ENCODE data around the gene SHKBP1. TPM values are rescaled to one million over a fixed set of nuclear protein-coding genes. Genes with fewer than 3 reads are reported as not detected.

The SHKBP1 gene
- polyA plus RNA-seq, 1 experiment: 42.5 TPM

- Histone ChIP-seq H3K27ac (ENCODE audit: low read depth, low read length) (peak overlapping the region; percentile 54), H3K27me3 (ENCODE audit: control insufficient read depth, insufficient read depth, low read length) (no peaks in the 10 kb centered on the region), H3K9me3 (ENCODE audit: control insufficient read depth, insufficient read depth, low read length) (no peaks in the 10 kb centered on the region), H3K4me3 (ENCODE audit: low read depth, low read length) (no peak overlapping the region)
- no peak for DNase-seq (ENCODE audit: low read depth, low spot score)
- POLR2A ChIA-PET: interaction anchor here (0.6 to 0.7 kb wide), 2 partner anchors 22 to 76 kb away, joined by 3 to 4 read pairs; partner anchors contain the start of gene ITPKC
- CTCF ChIA-PET: no interaction called here
- TF ChIP-seq, protein P1, sequence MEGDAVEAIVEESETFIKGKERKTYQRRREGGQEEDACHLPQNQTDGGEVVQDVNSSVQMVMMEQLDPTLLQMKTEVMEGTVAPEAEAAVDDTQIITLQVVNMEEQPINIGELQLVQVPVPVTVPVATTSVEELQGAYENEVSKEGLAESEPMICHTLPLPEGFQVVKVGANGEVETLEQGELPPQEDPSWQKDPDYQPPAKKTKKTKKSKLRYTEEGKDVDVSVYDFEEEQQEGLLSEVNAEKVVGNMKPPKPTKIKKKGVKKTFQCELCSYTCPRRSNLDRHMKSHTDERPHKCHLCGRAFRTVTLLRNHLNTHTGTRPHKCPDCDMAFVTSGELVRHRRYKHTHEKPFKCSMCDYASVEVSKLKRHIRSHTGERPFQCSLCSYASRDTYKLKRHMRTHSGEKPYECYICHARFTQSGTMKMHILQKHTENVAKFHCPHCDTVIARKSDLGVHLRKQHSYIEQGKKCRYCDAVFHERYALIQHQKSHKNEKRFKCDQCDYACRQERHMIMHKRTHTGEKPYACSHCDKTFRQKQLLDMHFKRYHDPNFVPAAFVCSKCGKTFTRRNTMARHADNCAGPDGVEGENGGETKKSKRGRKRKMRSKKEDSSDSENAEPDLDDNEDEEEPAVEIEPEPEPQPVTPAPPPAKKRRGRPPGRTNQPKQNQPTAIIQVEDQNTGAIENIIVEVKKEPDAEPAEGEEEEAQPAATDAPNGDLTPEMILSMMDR (IDR thresholded peaks at IDR 0.05; ENCODE audit: low read depth, low read length): no peak
Observed at GRCh38 chr19:40640744-40641143, 64.1 kb downstream of the SHKBP1 start.

Other genes starting within 250 kb of the SHKBP1 start
- gene C19orf47, start 228.5 kb upstream of the SHKBP1 start, polyA plus RNA-seq (2011; rRNA removed): 15.9 and 16.9 TPM in 2 replicates
- 395 and 559 TPM in 2 replicates for gene PLD3, start 228.2 kb upstream of the SHKBP1 start, polyA plus RNA-seq (2011; rRNA removed)
- 0.09 and 0.11 TPM in 2 replicates for gene HIPK4, start 186.7 kb upstream of the SHKBP1 start, polyA plus RNA-seq (2011; rRNA removed)
- 1.8 and 1.9 TPM in 2 replicates for gene PRX, start 163.5 kb upstream of the SHKBP1 start, polyA plus RNA-seq (2011; rRNA removed)
- gene SERTAD1, start 150.9 kb upstream of the SHKBP1 start, polyA plus RNA-seq (2011; rRNA removed): 11.9 and 16.2 TPM in 2 replicates
- 16.1 and 19.6 TPM in 2 replicates for gene SERTAD3, start 132.5 kb upstream of the SHKBP1 start, polyA plus RNA-seq (2011; rRNA removed)
- 40.4 and 58.0 TPM in 2 replicates for gene BLVRB, start 111.1 kb upstream of the SHKBP1 start, polyA plus RNA-seq (2011; rRNA removed)
- gene SPTBN4, start 109.9 kb upstream of the SHKBP1 start, polyA plus RNA-seq (2011; rRNA removed): 1.3 and 1.9 TPM in 2 replicates
- 41.3 and 70.3 TPM in 2 replicates for gene LTBP4, start 24.5 kb downstream of the SHKBP1 start, polyA plus RNA-seq (2011; rRNA removed)
- 29.4 and 30.9 TPM in 2 replicates for gene NUMBL, start 113.8 kb downstream of the SHKBP1 start, polyA plus RNA-seq (2011; rRNA removed)
- gene COQ8B, start 140.0 kb downstream of the SHKBP1 start, polyA plus RNA-seq (2011; rRNA removed): 16.0 and 20.2 TPM in 2 replicates
- 8.9 and 11.6 TPM in 2 replicates for gene ITPKC, start 140.2 kb downstream of the SHKBP1 start, polyA plus RNA-seq (2011; rRNA removed)
- 2.9 and 4.5 TPM in 2 replicates for gene ACTMAP, start 173.6 kb downstream of the SHKBP1 start, polyA plus RNA-seq (2011; rRNA removed)
- 126 and 133 TPM in 2 replicates for gene SNRPA, start 174.3 kb downstream of the SHKBP1 start, polyA plus RNA-seq (2011; rRNA removed)
- not detected in 2 replicates for gene MIA, start 198.6 kb downstream of the SHKBP1 start, polyA plus RNA-seq (2011; rRNA removed)
- 14.0 and 16.2 TPM in 2 replicates for gene RAB4B, start 201.4 kb downstream of the SHKBP1 start, polyA plus RNA-seq (2011; rRNA removed)
- gene EGLN2, start 222.3 kb downstream of the SHKBP1 start, polyA plus RNA-seq (2011; rRNA removed): 28.2 and 40.6 TPM in 2 replicates

Measured in AG04450 (cell line).